H9 (cell line): ENCODE measurements around the gene AKT1S1. TPM values are rescaled to one million over a fixed set of nuclear protein-coding genes. Genes with fewer than 3 reads are reported as not detected.

Source experiments
- DNase-seq: peaks from one replicate; pipeline ENCODE4 v3.0.0-alpha.2; 2017
- H2AFZ ChIP-seq: one replicate; pipeline ENCODE4 v1.6.1; 2013; ENCODE audit warnings: mild to moderate bottlenecking, low read length, control low read depth, moderate library complexity
- H2AK5ac ChIP-seq: 2 replicates; pipeline ENCODE4 v1.6.1; 2013; ENCODE audit warnings: low read length, control low read depth, mixed read lengths; ENCODE audit not compliant: insufficient read length
- H2BK120ac ChIP-seq: one replicate; pipeline ENCODE4 v1.6.1; 2013; ENCODE audit warnings: low read depth, mild to moderate bottlenecking, low read length, control low read depth, inconsistent platforms; ENCODE audit not compliant: poor library complexity, severe bottlenecking
- H2BK12ac ChIP-seq: 2 replicates; pipeline ENCODE4 v1.6.1; 2013; ENCODE audit warnings: low read length, control low read depth, mixed read lengths, low read depth; ENCODE audit not compliant: insufficient read length
- H2BK15ac ChIP-seq: 2 replicates; pipeline ENCODE4 v1.6.1; 2013; ENCODE audit warnings: low read depth, low read length, control low read depth
- H2BK20ac ChIP-seq: one replicate; pipeline ENCODE4 v1.6.1; 2013; ENCODE audit warnings: low read depth, mild to moderate bottlenecking, low read length, control low read depth, inconsistent platforms; ENCODE audit not compliant: poor library complexity, severe bottlenecking
- H2BK5ac ChIP-seq: 2 replicates; pipeline ENCODE4 v1.6.1; 2013; ENCODE audit warnings: low read length, control low read depth, mixed read lengths; ENCODE audit not compliant: insufficient read length
- H3K14ac ChIP-seq: 2 replicates; pipeline ENCODE4 v1.6.1; 2013; ENCODE audit warnings: low read length, control low read depth; ENCODE audit not compliant: insufficient read depth
- H3K18ac ChIP-seq: 2 replicates; pipeline ENCODE4 v1.6.1; 2013; ENCODE audit warnings: low read depth, mild to moderate bottlenecking, mixed read lengths, low read length, control low read depth; ENCODE audit not compliant: insufficient read length
- H3K23ac ChIP-seq: 2 replicates; pipeline ENCODE4 v1.6.1; 2013; ENCODE audit warnings: low read length, control low read depth, mixed read lengths, low read depth; ENCODE audit not compliant: insufficient read length
- H3K23me2 ChIP-seq: 2 replicates; pipeline ENCODE4 v1.6.1; 2013; ENCODE audit warnings: low read depth, mild to moderate bottlenecking, mixed read lengths, low read length, control low read depth; ENCODE audit not compliant: insufficient read length, poor library complexity, severe bottlenecking
- H3K27ac ChIP-seq: 2 replicates; pipeline ENCODE4 v1.5.1; 2013; ENCODE audit warnings: low read length, control low read depth, mixed read lengths, low read depth; ENCODE audit not compliant: insufficient read length
- H3K27me3 ChIP-seq: 2 replicates; pipeline ENCODE4 v1.6.1; 2013; ENCODE audit warnings: low read length, control low read depth, inconsistent platforms; ENCODE audit not compliant: insufficient read depth
- H3K4ac ChIP-seq: 2 replicates; pipeline ENCODE4 v1.6.1; 2013; ENCODE audit warnings: low read depth, mild to moderate bottlenecking, control low read depth, inconsistent platforms, low read length, moderate library complexity
- H3K4me1 ChIP-seq: 2 replicates; pipeline ENCODE4 v1.6.1; 2013; ENCODE audit warnings: low read length, control low read depth, inconsistent platforms; ENCODE audit not compliant: insufficient read depth
- H3K4me2 ChIP-seq: 2 replicates; pipeline ENCODE4 v1.6.1; 2013; ENCODE audit warnings: low read length, control low read depth, mixed read lengths; ENCODE audit not compliant: insufficient read length, insufficient read depth
- H3K56ac ChIP-seq: 2 replicates; pipeline ENCODE4 v1.6.1; 2013; ENCODE audit warnings: low read depth, mild to moderate bottlenecking, mixed read lengths, low read length, control low read depth; ENCODE audit not compliant: insufficient read length
- H3K79me1 ChIP-seq: 2 replicates; pipeline ENCODE4 v1.6.1; 2013; ENCODE audit warnings: low read depth, mild to moderate bottlenecking, moderate library complexity, low read length, control low read depth, inconsistent platforms; ENCODE audit not compliant: insufficient read depth, poor library complexity, severe bottlenecking
- H3K79me2 ChIP-seq: 2 replicates; pipeline ENCODE4 v1.6.1; 2013; ENCODE audit warnings: low read length, control low read depth, inconsistent platforms; ENCODE audit not compliant: insufficient read depth
- H3K9ac ChIP-seq: 2 replicates; pipeline ENCODE4 v1.6.1; 2013; ENCODE audit warnings: low read length, control low read depth, mixed read lengths; ENCODE audit not compliant: insufficient read length; ENCODE audit errors: extremely low read depth
- H3K9me3 ChIP-seq: one replicate; pipeline ENCODE4 v1.6.1; 2013; ENCODE audit warnings: low read depth, low read length, inconsistent platforms; ENCODE audit not compliant: control insufficient read depth
- H3T11ph ChIP-seq: one replicate; pipeline ENCODE4 v1.6.1; 2013; ENCODE audit warnings: mild to moderate bottlenecking, low read length, control low read depth, inconsistent platforms
- H4K20me1 ChIP-seq: one replicate; pipeline ENCODE4 v1.6.1; 2013; ENCODE audit not compliant: control insufficient read depth, insufficient read length, insufficient read depth
- H4K5ac ChIP-seq: 2 replicates; pipeline ENCODE4 v1.6.1; 2013; ENCODE audit warnings: low read depth, mild to moderate bottlenecking, mixed read lengths, low read length, control low read depth; ENCODE audit not compliant: insufficient read length
- H4K8ac ChIP-seq: replicated peaks from 2 replicates; pipeline ENCODE4 v1.6.1; 2013; ENCODE audit warnings: low read length, control low read depth, mixed read lengths, low read depth; ENCODE audit not compliant: insufficient read length
- H4K91ac ChIP-seq: 2 replicates; pipeline ENCODE4 v1.6.1; 2013; ENCODE audit warnings: low read depth, mild to moderate bottlenecking, moderate library complexity, mixed read lengths, low read length, control low read depth; ENCODE audit not compliant: insufficient read length
- H3K27ac Mint-ChIP-seq, 3 experiments: 2 replicates in 2 of 3; 3 replicates in 1 of 3; pipeline ENCODE4 v1.8.0; 2020 to 2021; ENCODE audit warnings: mixed read lengths in 3 of 3, mild to moderate bottlenecking in 1 of 3, moderate library complexity in 1 of 3
- H3K27me3 Mint-ChIP-seq: 2 replicates; pipeline ENCODE4 v1.8.0; 2021; ENCODE audit warnings: low read depth, mild to moderate bottlenecking, moderate library complexity, mixed read lengths
- H3K36me3 Mint-ChIP-seq, 3 experiments: 2 replicates in 2 of 3; 3 replicates in 1 of 3; pipeline ENCODE4 v1.8.0; 2020 to 2021; ENCODE audit warnings: low read depth in 3 of 3, mixed read lengths in 3 of 3; ENCODE audit not compliant: insufficient read depth in 1 of 3
- H3K4me1 Mint-ChIP-seq, 2 experiments: 2 replicates each; pipeline ENCODE4 v1.8.0; 2020; ENCODE audit warnings: mixed read lengths in 2 of 2
- H3K4me3 Mint-ChIP-seq, 2 experiments: 2 replicates in 1 of 2; 3 replicates in 1 of 2; pipeline ENCODE4 v1.8.0; 2020 to 2021; ENCODE audit warnings: mild to moderate bottlenecking in 2 of 2, mixed read lengths in 2 of 2, moderate library complexity in 1 of 2
- H3K9me3 Mint-ChIP-seq, 2 experiments: 2 replicates in 1 of 2; 3 replicates in 1 of 2; pipeline ENCODE4 v1.8.0; 2020; ENCODE audit warnings: mild to moderate bottlenecking in 2 of 2, mixed read lengths in 2 of 2, moderate library complexity in 1 of 2
- CTCF ChIP-seq: fragments of 200-600 bp; sonication (generic); conservative IDR thresholded peaks from 3 replicates; pipeline ENCODE4 v1.8.0; 2021; ENCODE audit warnings: antibody characterized with exemption, mild to moderate bottlenecking
- WGBS: extraction: QIAGEN DNeasy Blood & Tissue Kit; methylation state at CpG from one replicate; pipeline ENCODE4 v1.1.7; 2013; ENCODE audit warnings: missing lambda C conversion rate, low lambda C conversion rate, mixed read lengths; ENCODE audit not compliant: insufficient read length; ENCODE audit errors: extremely low coverage; 5-methylcytosine and 5-hydroxymethylcytosine counted together
- total RNA-seq: library from RNA; stranded (reverse); gene quantifications from 2 replicates; pipeline ENCODE4 v1.2.1, GENCODE V29; 2021

The AKT1S1 gene
- total RNA-seq, 1 experiment from 2014 or later = 43.5 TPM

GRCh38 chr19:49862391-49863253, 14.5 kb downstream of the AKT1S1 start:
- peaks cover 7% of the 10 kb centered on the region for H3K23me2 ChIP-seq
- WGBS = no CpG with 5 or more reads among the region's 49 CpGs
- peak; percentile 79 for DNase-seq
- H3K56ac ChIP-seq = no peak overlapping the region
- no peak overlapping the region for H3T11ph ChIP-seq
- H2BK12ac ChIP-seq = no peak overlapping the region
- H3K27me3 ChIP-seq = no peaks in the 10 kb centered on the region
- H3K18ac ChIP-seq = no peak overlapping the region
- no peak overlapping the region for H3K4ac ChIP-seq
- H2BK15ac ChIP-seq = no peak overlapping the region
- no peak overlapping the region for H2AK5ac ChIP-seq
- no peaks in the 10 kb centered on the region; the same call in 1 of the 2 replicates for H3K79me2 ChIP-seq
- H4K91ac ChIP-seq = no peak overlapping the region
- Mint-ChIP-seq H3K4me3 (peak overlapping the region in 1 of 2 experiments; percentile 50; a peak in 1 of 5 replicates), H3K27me3 (peaks cover 3% of the 10 kb centered on the region), H3K27ac (peak overlapping the region in 2 of 3 experiments; percentile 34 to 84; a peak in 2 of 7 replicates), H3K36me3 (peaks cover 28 to 77% (median 59%) of the 10 kb centered on the region in 3 experiments), H3K9me3 (peaks cover 0 to 4% of the 10 kb centered on the region in 2 experiments; a peak in 1 of 5 replicates), H3K4me1 (peaks cover 23 to 42% of the 10 kb centered on the region in 2 experiments)
- no peak overlapping the region for H2BK20ac ChIP-seq
- H3K14ac ChIP-seq = no peak overlapping the region
- H3K79me1 ChIP-seq = peaks cover 5% of the 10 kb centered on the region
- H3K4me1 ChIP-seq = no peaks in the 10 kb centered on the region
- no peak overlapping the region for H3K4me2 ChIP-seq
- H4K8ac ChIP-seq = no peak overlapping the region
- TF ChIP-seq CTCF = peak; percentile 65
- H2AFZ ChIP-seq = no peak overlapping the region
- H3K9me3 ChIP-seq = no peaks in the 10 kb centered on the region
- H3K9ac ChIP-seq = no peak overlapping the region
- no peaks in the 10 kb centered on the region for H4K20me1 ChIP-seq
- H3K27ac ChIP-seq = no peak overlapping the region
- no peak overlapping the region for H3K23ac ChIP-seq
- H4K5ac ChIP-seq = no peak overlapping the region
- H2BK5ac ChIP-seq = no peak overlapping the region
- no peak overlapping the region for H2BK120ac ChIP-seq
